HG02973 (cell line): ENCODE results near the gene HPCAL4.

Source experiments
- ATAC-seq: cut with Tn5 transposase; IDR thresholded peaks from one replicate; pipeline ENCODE4 v1.9.1; 2021; ENCODE audit warnings: moderate library complexity; ENCODE audit not compliant: unreplicated experiment

Gene HPCAL4

GRCh38 chr1:39652554-39652953 lies 38.7 kb downstream of the HPCAL4 start:
- ATAC-seq: no peak

GRCh38 chr1:39652105-39652504 lies 39.1 kb downstream of the HPCAL4 start:
- ATAC-seq: no peak

- no peak for ATAC-seq
Observed at GRCh38 chr1:39650431-39650830, 40.8 kb downstream of the HPCAL4 start.

- no peak for ATAC-seq
Observed at GRCh38 chr1:39649636-39650185, 41.5 kb downstream of the HPCAL4 start.

- no peak for ATAC-seq
Observed at GRCh38 chr1:39648496-39648895, 42.7 kb downstream of the HPCAL4 start.

GRCh38 chr1:39647247-39647646 lies 44.0 kb downstream of the HPCAL4 start:
- no peak for ATAC-seq

GRCh38 chr1:39646232-39647081 lies 44.8 kb downstream of the HPCAL4 start:
- ATAC-seq: no peak

GRCh38 chr1:39645411-39646043 lies 45.7 kb downstream of the HPCAL4 start:
- no peak for ATAC-seq

GRCh38 chr1:39643705-39644104 lies 47.5 kb downstream of the HPCAL4 start:
- no peak for ATAC-seq

- ATAC-seq: no peak
Observed at GRCh38 chr1:39642796-39643195, 48.4 kb downstream of the HPCAL4 start.

- no peak for ATAC-seq
Observed at GRCh38 chr1:39640861-39641260, 50.4 kb downstream of the HPCAL4 start.

GRCh38 chr1:39639305-39640130 lies 51.7 kb downstream of the HPCAL4 start, which contains the start of gene HEYL:
Gene HEYL (minus strand): TSS chr1:39639643. CDS start chr1:39639625, 18 bp downstream.
- no peak for ATAC-seq

GRCh38 chr1:39638965-39639304 lies 52.3 kb downstream of the HPCAL4 start:
- no peak for ATAC-seq

GRCh38 chr1:39637361-39637760 lies 53.9 kb downstream of the HPCAL4 start:
- ATAC-seq: no peak

GRCh38 chr1:39635871-39636210 lies 55.4 kb downstream of the HPCAL4 start:
- no peak for ATAC-seq

- ATAC-seq: no peak
Observed at GRCh38 chr1:39635205-39635870, 55.9 kb downstream of the HPCAL4 start.

GRCh38 chr1:39633422-39633821 lies 57.8 kb downstream of the HPCAL4 start:
- ATAC-seq: no peak

GRCh38 chr1:39632682-39633417 lies 58.4 kb downstream of the HPCAL4 start:
- no peak for ATAC-seq

- no peak for ATAC-seq
Observed at GRCh38 chr1:39632323-39632681, 58.9 kb downstream of the HPCAL4 start.
